Measurements from ENCODE around the gene TERC. TPM values are rescaled to one million over a fixed set of nuclear protein-coding genes. Genes with fewer than 3 reads are reported as not detected.
"Not testable (repeated sequence)": the region's sequence is repeated elsewhere in the genome, so short reads cannot be mapped to it uniquely, and the experiment has no call there.

TERC gene
- polyA plus RNA-seq, 3 donors = 0.39 TPM; not detected in 2

GRCh38 chr3:169722724-169723123 is 42.1 kb downstream of the TERC start:
- DNase-seq (ENCODE audit: extremely low read depth in 1 of 11, low read depth in 9 of 11, low spot score in 4 of 11) = no peak

GRCh38 chr3:169718415-169718814 is 46.4 kb downstream of the TERC start:
- not testable (repeated sequence) for DNase-seq (ENCODE audit: extremely low read depth in 1 of 11, low read depth in 9 of 11, low spot score in 4 of 11)

Other genes starting within 250 kb of the TERC start
- gene MECOM, start 101.3 kb downstream of the TERC start, polyA plus RNA-seq (ENCODE audit: insufficient read length in 3 of 3) = 100 to 1,000 TPM; 156 to 217 (median 185) TPM
- gene ACTRT3, start 4.5 kb upstream of the TERC start, polyA plus RNA-seq (ENCODE audit: insufficient read length in 3 of 3) = 1 to 10 TPM; 4.4 to 5.4 (median 4.5) TPM
- gene MYNN, start 8.3 kb upstream of the TERC start, polyA plus RNA-seq (ENCODE audit: insufficient read length in 3 of 3) = 10 to 100 TPM; 26.1 to 32.2 (median 27.2) TPM
- under 1 TPM; 0.13 to 0.17 (median 0.14) TPM for gene LRRIQ4, start 47.8 kb upstream of the TERC start, polyA plus RNA-seq (ENCODE audit: insufficient read length in 3 of 3)
- gene LRRC34, start 47.8 kb upstream of the TERC start, polyA plus RNA-seq (ENCODE audit: insufficient read length in 3 of 3) = 10 to 100 TPM in 2 of 3 donors, 1 to 10 TPM in 1; 9.5 to 18.8 (median 12.3) TPM
- under 1 TPM; 0.17 to 0.36 (median 0.33) TPM for gene LRRC31, start 104.9 kb upstream of the TERC start, polyA plus RNA-seq (ENCODE audit: insufficient read length in 3 of 3)
- not detected for gene SAMD7, start 146.5 kb upstream of the TERC start, polyA plus RNA-seq (ENCODE audit: insufficient read length in 3 of 3)
- 100 to 1,000 TPM; 162 to 201 (median 195) TPM for gene SEC62, start 201.7 kb upstream of the TERC start, polyA plus RNA-seq (ENCODE audit: insufficient read length in 3 of 3)

All from renal cortex interstitium (tissue), 11 donors.